Neuronal stem cell (in vitro differentiated cells): Measurements from ENCODE around the gene ZNF415.
"Not testable (repeated sequence)": the region's sequence is repeated elsewhere in the genome, so short reads cannot be mapped to it uniquely, and the experiment has no call there.

Experiments used
- DNase-seq: peaks from one replicate; pipeline ENCODE4 v3.0.0-alpha.2; 2013; ENCODE audit warnings: low spot score
- H2AFZ ChIP-seq: one replicate; pipeline ENCODE4 v1.6.1; 2013; ENCODE audit warnings: mild to moderate bottlenecking, low read length, inconsistent platforms
- H2AK5ac ChIP-seq: 2 replicates; pipeline ENCODE4 v1.6.1; 2013; ENCODE audit warnings: low read depth, mild to moderate bottlenecking, inconsistent platforms, low read length, moderate library complexity, mixed read lengths
- H2BK120ac ChIP-seq: 2 replicates; pipeline ENCODE4 v1.6.1; 2013; ENCODE audit warnings: low read depth, mild to moderate bottlenecking, inconsistent platforms, low read length, moderate library complexity, mixed read lengths
- H2BK12ac ChIP-seq: one replicate; pipeline ENCODE4 v1.6.1; 2013; ENCODE audit warnings: low read length, inconsistent platforms
- H2BK15ac ChIP-seq: 2 replicates; pipeline ENCODE4 v1.6.1; 2013; ENCODE audit warnings: mild to moderate bottlenecking, low read length, inconsistent platforms, mixed read lengths
- H2BK5ac ChIP-seq: one replicate; pipeline ENCODE4 v1.6.1; 2013; ENCODE audit warnings: inconsistent platforms, mild to moderate bottlenecking, low read length, moderate library complexity
- H3K14ac ChIP-seq: one replicate; pipeline ENCODE4 v1.6.1; 2013; ENCODE audit warnings: low read length, inconsistent platforms
- H3K18ac ChIP-seq: 2 replicates; pipeline ENCODE4 v1.6.1; 2013; ENCODE audit warnings: low read length, inconsistent platforms
- H3K23ac ChIP-seq: 2 replicates; pipeline ENCODE4 v1.6.1; 2013; ENCODE audit warnings: low read depth, mild to moderate bottlenecking, mixed read lengths, low read length, inconsistent platforms; ENCODE audit not compliant: poor library complexity
- H3K27ac ChIP-seq: replicated peaks from 3 replicates; pipeline ENCODE4 v1.5.1; 2013; ENCODE audit warnings: low read length, inconsistent platforms
- H3K27me3 ChIP-seq, 3 experiments: 2 replicates each; pipeline ENCODE4 v1.6.1; 2013; ENCODE audit warnings: low read length in 3 of 3, mild to moderate bottlenecking in 2 of 3, inconsistent platforms in 1 of 3, low read depth in 1 of 3, mixed read lengths in 1 of 3, moderate library complexity in 1 of 3; ENCODE audit not compliant: control insufficient read depth in 3 of 3, insufficient read depth in 3 of 3
- H3K36me3 ChIP-seq, 2 donors: replicated peaks in 1 of 2; 2 replicates each; pipeline ENCODE4 v1.6.1; 2013; ENCODE audit warnings: low read length in 2 of 2; ENCODE audit not compliant: control insufficient read depth in 2 of 2, insufficient read depth in 2 of 2
- H3K4ac ChIP-seq: 2 replicates; pipeline ENCODE4 v1.6.1; 2013; ENCODE audit warnings: inconsistent platforms, mild to moderate bottlenecking, low read length, moderate library complexity
- H3K4me1 ChIP-seq, 2 donors: 1 replicate in 1 of 2; 2 replicates in 1 of 2; pipeline ENCODE4 v1.6.1; 2013; ENCODE audit warnings: low read length in 2 of 2, low read depth in 1 of 2; ENCODE audit not compliant: control insufficient read depth in 2 of 2, insufficient read depth in 1 of 2
- H3K4me2 ChIP-seq: one replicate; pipeline ENCODE4 v1.6.1; 2013; ENCODE audit warnings: mild to moderate bottlenecking, low read length, inconsistent platforms; ENCODE audit not compliant: insufficient read depth, poor library complexity, severe bottlenecking
- H3K4me3 ChIP-seq, 2 donors: 2 replicates each; pipeline ENCODE4 v1.5.1; 2013; ENCODE audit warnings: low read length in 2 of 2, mild to moderate bottlenecking in 2 of 2, inconsistent platforms in 1 of 2, moderate library complexity in 1 of 2
- H3K79me1 ChIP-seq: one replicate; pipeline ENCODE4 v1.6.1; 2013; ENCODE audit warnings: low read depth, mild to moderate bottlenecking, inconsistent platforms, low read length, moderate library complexity
- H3K9ac ChIP-seq: one replicate; pipeline ENCODE4 v1.6.1; 2013; ENCODE audit warnings: mild to moderate bottlenecking, low read depth, low read length, inconsistent platforms; ENCODE audit not compliant: poor library complexity
- H3K9me3 ChIP-seq, 2 donors: replicated peaks in 1 of 2; 2 replicates each; pipeline versions ENCODE3 to v1.6.1; 2013; ENCODE audit warnings: low read length in 2 of 2, mild to moderate bottlenecking in 2 of 2, inconsistent platforms in 1 of 2, low read depth in 1 of 2, mixed read lengths in 1 of 2, moderate library complexity in 1 of 2; ENCODE audit not compliant: control insufficient read depth in 2 of 2, insufficient read depth in 1 of 2
- H4K8ac ChIP-seq: one replicate; pipeline ENCODE4 v1.6.1; 2013; ENCODE audit warnings: low read depth, mild to moderate bottlenecking, inconsistent platforms, low read length, moderate library complexity
- H4K91ac ChIP-seq: one replicate; pipeline ENCODE4 v1.6.1; 2013; ENCODE audit warnings: low read length, low read depth, mild to moderate bottlenecking, inconsistent platforms; ENCODE audit not compliant: poor library complexity
- WGBS, 2 donors: extraction: QIAGEN DNeasy Blood & Tissue Kit; methylation state at CpG; one replicate each; pipeline ENCODE4 v1.1.7; 2013; ENCODE audit warnings: missing lambda C conversion rate in 2 of 2, mixed read lengths in 1 of 2; ENCODE audit not compliant: insufficient read length in 2 of 2, insufficient replicate concordance in 1 of 2; ENCODE audit errors: extremely low coverage in 2 of 2; 5-methylcytosine and 5-hydroxymethylcytosine counted together

Gene ZNF415

GRCh38 chr19:53101518-53101917, 31.2 kb downstream of the ZNF415 start:
- Histone ChIP-seq H3K27me3 (no peaks in the 10 kb centered on the region), H3K4me2 (no peak overlapping the region), H3K18ac (no peak overlapping the region), H3K4ac (no peak overlapping the region), H2BK12ac (no peak overlapping the region), H2AFZ (no peak overlapping the region), H2BK120ac (no peak overlapping the region), H2BK5ac (no peak overlapping the region), H2BK15ac (no peak overlapping the region), H3K4me1 (peaks cover 0 to 4% of the 10 kb centered on the region in 2 donors), H4K8ac (no peak overlapping the region), H3K23ac (no peak overlapping the region), H3K14ac (no peak overlapping the region), H4K91ac (no peak overlapping the region), H2AK5ac (no peak overlapping the region), H3K9ac (no peak overlapping the region), H3K79me1 (peaks cover 3% of the 10 kb centered on the region), H3K27ac (no peak overlapping the region), H3K9me3 (peaks cover 0 to 12% of the 10 kb centered on the region in 2 donors), H3K36me3 (peaks cover 5 to 33% of the 10 kb centered on the region in 2 donors), H3K4me3 (no peak overlapping the region)
- WGBS, 2 donors = no CpG with 5 or more reads among the region's 1 CpG
- no peak for DNase-seq

GRCh38 chr19:53098570-53098969, 34.1 kb downstream of the ZNF415 start:
- H3K9ac ChIP-seq, H3K4me1 ChIP-seq, H3K4me2 ChIP-seq, H2AK5ac ChIP-seq, H3K4ac ChIP-seq, H3K18ac ChIP-seq, H3K4me3 ChIP-seq, H3K27ac ChIP-seq, H3K14ac ChIP-seq, H4K8ac ChIP-seq, H3K79me1 ChIP-seq, H2BK120ac ChIP-seq, H3K27me3 ChIP-seq, H2BK5ac ChIP-seq, H2BK12ac ChIP-seq, H2BK15ac ChIP-seq, DNase-seq, H2AFZ ChIP-seq, H3K23ac ChIP-seq, H4K91ac ChIP-seq: not testable (repeated sequence)
- peaks cover 5 to 57% of the 10 kb centered on the region in 2 donors for H3K36me3 ChIP-seq
- WGBS, 2 donors = no CpG with 5 or more reads among the region's 14 CpGs
- peaks cover 0 to 12% of the 10 kb centered on the region in 2 donors for H3K9me3 ChIP-seq

- H3K27ac ChIP-seq, H3K4ac ChIP-seq, H2BK120ac ChIP-seq, H3K79me1 ChIP-seq, H3K18ac ChIP-seq, DNase-seq, H4K91ac ChIP-seq, H3K23ac ChIP-seq, H3K4me3 ChIP-seq, H3K4me2 ChIP-seq, H2BK15ac ChIP-seq, H4K8ac ChIP-seq, H3K14ac ChIP-seq, H3K4me1 ChIP-seq, H3K9ac ChIP-seq, H3K27me3 ChIP-seq, H2BK5ac ChIP-seq, H2AFZ ChIP-seq, H2BK12ac ChIP-seq, H2AK5ac ChIP-seq: not testable (repeated sequence)
- H3K36me3 ChIP-seq = peaks cover 5 to 70% of the 10 kb centered on the region in 2 donors
- WGBS, 2 donors = no CpG with 5 or more reads among the region's 10 CpGs
- peaks cover 0 to 12% of the 10 kb centered on the region in 2 donors for H3K9me3 ChIP-seq
Measured at GRCh38 chr19:53096982-53097690, 35.6 kb downstream of the ZNF415 start.

- H2BK12ac ChIP-seq, H3K4ac ChIP-seq, H3K14ac ChIP-seq, H2AK5ac ChIP-seq, H3K9ac ChIP-seq, H2BK15ac ChIP-seq, H3K4me1 ChIP-seq, H4K8ac ChIP-seq, H2BK120ac ChIP-seq, H2AFZ ChIP-seq, H3K27me3 ChIP-seq, H3K23ac ChIP-seq, H3K27ac ChIP-seq, H3K79me1 ChIP-seq, H3K4me2 ChIP-seq, H3K4me3 ChIP-seq, H3K18ac ChIP-seq, DNase-seq, H2BK5ac ChIP-seq, H4K91ac ChIP-seq: not testable (repeated sequence)
- peaks cover 0 to 12% of the 10 kb centered on the region in 2 donors for H3K9me3 ChIP-seq
- WGBS, 2 donors = no CpG with 5 or more reads among the region's 6 CpGs
- H3K36me3 ChIP-seq = peaks cover 5 to 76% of the 10 kb centered on the region in 2 donors
Measured at GRCh38 chr19:53096579-53096978, 36.1 kb downstream of the ZNF415 start.
